ENCODE measurements around the gene MICALL1.

The MICALL1 gene

GRCh38 chr22:37983860-37984791 lies 78.0 kb downstream of the MICALL1 start, which contains the start of gene SOX10:
SOX10 (minus strand) TSS chr22:37984555; CDS start chr22:37983784, 771 bp downstream.
- no peak for DNase-seq (ENCODE audit: low spot score)

GRCh38 chr22:37985050-37985585 lies 79.0 kb downstream of the MICALL1 start:
- no peak for DNase-seq (ENCODE audit: low spot score)

DNA sequence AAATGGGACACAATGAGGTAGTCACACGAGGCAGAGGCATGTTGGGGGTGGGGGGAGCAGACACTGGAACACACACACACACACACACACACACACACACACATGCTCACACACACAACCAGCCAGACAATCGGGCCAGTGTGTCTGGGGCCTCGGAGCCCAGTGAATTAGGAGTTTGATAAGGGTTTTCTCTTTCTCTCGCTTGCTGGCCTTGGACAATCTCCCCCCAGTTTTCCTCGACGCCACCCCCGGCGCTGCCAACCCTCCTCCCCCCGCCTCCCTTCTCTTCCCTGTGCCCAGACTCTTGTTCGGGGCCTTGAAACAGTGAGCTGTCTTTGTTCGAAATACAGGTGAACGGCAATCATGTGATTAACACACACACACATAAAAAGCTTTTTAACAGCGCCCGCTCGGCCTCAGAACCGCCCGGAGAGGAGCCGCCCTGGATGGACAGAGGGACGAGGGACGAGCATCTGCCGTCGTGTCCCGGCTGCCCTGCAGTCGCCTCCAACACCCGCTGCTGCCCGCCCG lies 79.7 kb downstream of the MICALL1 start:
- DNase-seq (ENCODE audit: low spot score), result no peak

DNA sequence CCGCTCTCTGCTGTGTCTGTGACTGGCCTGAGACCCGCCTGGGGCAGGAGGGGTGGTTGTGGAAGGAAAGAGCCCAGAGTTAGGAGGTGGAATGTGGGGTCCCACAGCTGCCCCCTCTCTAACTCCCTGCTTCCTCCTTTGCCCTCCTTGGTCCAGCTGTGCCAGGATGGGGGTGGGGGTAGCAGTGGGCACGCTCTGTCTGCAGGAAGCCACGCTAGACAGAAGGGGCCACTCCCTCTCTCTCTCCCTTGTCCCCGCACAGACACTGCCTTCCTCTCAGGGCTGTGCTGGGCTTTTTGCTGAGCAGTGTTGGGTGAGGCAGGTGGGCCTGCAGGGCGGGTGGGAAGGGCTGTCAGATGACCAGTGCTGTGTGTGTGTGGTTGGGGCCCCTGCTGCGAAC lies 80.3 kb downstream of the MICALL1 start:
- DNase-seq (ENCODE audit: low spot score), result no peak

GRCh38 chr22:37989146-37990045 lies 83.3 kb downstream of the MICALL1 start:
- DNase-seq (ENCODE audit: low spot score), result no peak

- DNase-seq (ENCODE audit: low spot score), result no peak
Measured at GRCh38 chr22:37990301-37990700, 84.2 kb downstream of the MICALL1 start.

- DNase-seq (ENCODE audit: low spot score), result no peak
Measured at GRCh38 chr22:37990862-37991261, 84.8 kb downstream of the MICALL1 start.

GRCh38 chr22:37991731-37992442 lies 85.8 kb downstream of the MICALL1 start:
- DNase-seq (ENCODE audit: low spot score), result no peak
